ENCODE measurements around the gene DPM3.
"Not testable (repeated sequence)": the region's sequence is repeated elsewhere in the genome, so short reads cannot be mapped to it uniquely, and the experiment has no call there.

DPM3 gene, protein sequence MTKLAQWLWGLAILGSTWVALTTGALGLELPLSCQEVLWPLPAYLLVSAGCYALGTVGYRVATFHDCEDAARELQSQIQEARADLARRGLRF

DNA sequence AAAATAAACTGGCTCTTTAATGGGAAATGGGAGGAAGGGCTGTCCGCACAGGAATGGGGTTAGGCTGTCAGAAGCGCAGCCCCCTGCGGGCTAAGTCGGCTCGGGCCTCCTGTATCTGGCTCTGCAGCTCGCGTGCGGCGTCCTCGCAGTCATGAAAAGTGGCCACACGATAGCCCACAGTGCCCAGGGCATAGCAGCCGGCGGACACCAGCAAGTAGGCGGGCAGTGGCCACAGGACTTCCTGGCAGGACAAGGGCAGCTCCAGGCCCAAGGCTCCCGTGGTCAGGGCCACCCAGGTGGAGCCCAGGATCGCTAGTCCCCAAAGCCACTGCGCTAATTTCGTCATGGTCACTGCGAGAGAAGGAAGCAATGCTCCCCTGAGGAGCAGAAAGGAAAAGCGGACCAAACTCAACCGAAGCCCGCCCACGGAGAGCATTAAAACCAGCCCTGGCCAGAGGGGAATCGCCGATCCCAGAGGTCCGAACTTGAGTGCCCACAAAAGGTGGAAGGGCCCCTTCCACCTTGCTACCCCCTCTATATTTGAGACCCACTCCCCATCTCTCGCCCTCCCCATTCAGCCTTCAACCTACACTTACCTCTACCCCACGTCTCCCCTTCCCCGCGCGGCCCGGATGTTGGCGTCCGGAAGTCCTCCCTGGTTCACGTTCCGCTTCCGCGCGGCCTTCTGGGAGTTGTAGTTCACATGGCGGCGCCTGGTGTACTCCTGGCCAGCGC lies at the start of gene DPM3:
DPM3 (minus strand) TSS at position 637 of the 735 bp plus-strand sequence; CDS start at position 346, 291 bp downstream.
- TF ChIP-seq, protein P1, sequence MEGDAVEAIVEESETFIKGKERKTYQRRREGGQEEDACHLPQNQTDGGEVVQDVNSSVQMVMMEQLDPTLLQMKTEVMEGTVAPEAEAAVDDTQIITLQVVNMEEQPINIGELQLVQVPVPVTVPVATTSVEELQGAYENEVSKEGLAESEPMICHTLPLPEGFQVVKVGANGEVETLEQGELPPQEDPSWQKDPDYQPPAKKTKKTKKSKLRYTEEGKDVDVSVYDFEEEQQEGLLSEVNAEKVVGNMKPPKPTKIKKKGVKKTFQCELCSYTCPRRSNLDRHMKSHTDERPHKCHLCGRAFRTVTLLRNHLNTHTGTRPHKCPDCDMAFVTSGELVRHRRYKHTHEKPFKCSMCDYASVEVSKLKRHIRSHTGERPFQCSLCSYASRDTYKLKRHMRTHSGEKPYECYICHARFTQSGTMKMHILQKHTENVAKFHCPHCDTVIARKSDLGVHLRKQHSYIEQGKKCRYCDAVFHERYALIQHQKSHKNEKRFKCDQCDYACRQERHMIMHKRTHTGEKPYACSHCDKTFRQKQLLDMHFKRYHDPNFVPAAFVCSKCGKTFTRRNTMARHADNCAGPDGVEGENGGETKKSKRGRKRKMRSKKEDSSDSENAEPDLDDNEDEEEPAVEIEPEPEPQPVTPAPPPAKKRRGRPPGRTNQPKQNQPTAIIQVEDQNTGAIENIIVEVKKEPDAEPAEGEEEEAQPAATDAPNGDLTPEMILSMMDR (IDR thresholded peaks at IDR 0.05; ENCODE audit: low read length, missing control alignments), result no peak
- peak within 1 kb of the TSS; percentile 69 for H3K4me3 ChIP-seq (replicated peaks; ENCODE audit: low read depth, low read length)
- peak; percentile 77 for DNase-seq (ENCODE audit: low read depth)

DNA sequence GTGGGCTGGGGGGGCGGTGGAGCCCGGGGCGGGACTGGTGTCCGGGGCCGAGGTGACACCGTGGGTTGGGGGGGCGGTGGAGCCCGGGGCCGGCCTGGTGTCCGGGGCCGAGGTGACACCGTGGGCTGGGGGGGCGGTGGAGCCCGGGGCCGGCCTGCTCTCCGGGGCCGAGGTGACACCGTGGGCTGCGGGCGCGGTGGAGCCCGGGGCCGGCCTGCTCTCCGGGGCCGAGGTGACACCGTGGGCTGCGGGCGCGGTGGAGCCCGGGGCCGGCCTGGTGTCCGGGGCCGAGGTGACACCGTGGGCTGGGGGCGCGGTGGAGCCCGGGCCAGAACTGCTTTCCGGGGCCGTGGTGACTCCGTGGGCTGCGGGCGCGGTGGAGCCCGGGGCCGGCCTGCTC lies 49.6 kb upstream of the DPM3 start:
- H3K4me3 ChIP-seq (replicated peaks; ENCODE audit: low read depth, low read length); DNase-seq (ENCODE audit: low read depth): not testable (repeated sequence)

- no peak overlapping the region for H3K4me3 ChIP-seq (replicated peaks; ENCODE audit: low read depth, low read length)
- TF ChIP-seq, protein P1 (IDR thresholded peaks at IDR 0.05; ENCODE audit: low read length, missing control alignments), result no peak
- no peak for DNase-seq (ENCODE audit: low read depth)
Measured at GRCh38 chr1:155188268-155188667, 47.9 kb upstream of the DPM3 start.

- no peak overlapping the region for H3K4me3 ChIP-seq (replicated peaks; ENCODE audit: low read depth, low read length)
- TF ChIP-seq, protein P1 (IDR thresholded peaks at IDR 0.05; ENCODE audit: low read length, missing control alignments), result no peak
- DNase-seq (ENCODE audit: low read depth), result no peak
Measured at GRCh38 chr1:155187456-155187891, 47.1 kb upstream of the DPM3 start.

GRCh38 chr1:155186794-155187455 lies 46.6 kb upstream of the DPM3 start:
- H3K4me3 ChIP-seq (replicated peaks; ENCODE audit: low read depth, low read length), result no peak overlapping the region
- DNase-seq (ENCODE audit: low read depth), result no peak
- TF ChIP-seq, protein P1 (IDR thresholded peaks at IDR 0.05; ENCODE audit: low read length, missing control alignments), result no peak

GRCh38 chr1:155186067-155186793 lies 45.9 kb upstream of the DPM3 start:
- TF ChIP-seq, protein P1 (IDR thresholded peaks at IDR 0.05; ENCODE audit: low read length, missing control alignments), result no peak
- DNase-seq (ENCODE audit: low read depth), result no peak
- no peak overlapping the region for H3K4me3 ChIP-seq (replicated peaks; ENCODE audit: low read depth, low read length)

DNA sequence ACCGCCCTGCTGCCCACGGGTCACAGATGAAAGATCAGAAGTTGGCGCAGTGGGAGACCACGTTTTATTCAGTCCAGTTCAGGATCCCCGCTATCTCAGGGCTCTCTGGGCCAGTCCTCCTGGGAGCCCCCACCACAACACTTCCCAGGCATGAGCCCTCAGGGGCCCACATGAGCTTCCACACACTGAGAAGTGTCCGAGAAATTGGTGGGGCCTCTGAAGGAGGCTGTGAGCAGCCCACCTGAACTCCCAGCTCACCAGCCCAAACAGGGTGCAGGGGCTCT lies 45.4 kb upstream of the DPM3 start:
- TF ChIP-seq, protein P1 (IDR thresholded peaks at IDR 0.05; ENCODE audit: low read length, missing control alignments), result no peak
- H3K4me3 ChIP-seq (replicated peaks; ENCODE audit: low read depth, low read length), result no peak overlapping the region
- DNase-seq (ENCODE audit: low read depth), result no peak

Data from fibroblast of pulmonary artery (primary cell).